UCSD-AML1 (cell line): Measurements from ENCODE around the gene BTG4.
A peak's percentile ranks its signal among the peaks of the same experiment; 100 is the strongest.

Experiments
- DNase-seq: peaks from one replicate; lab custom pipeline; 2025; ENCODE audit not compliant: unreplicated experiment; lab: John Stamatoyannopoulos, UW

The BTG4 gene

DNA sequence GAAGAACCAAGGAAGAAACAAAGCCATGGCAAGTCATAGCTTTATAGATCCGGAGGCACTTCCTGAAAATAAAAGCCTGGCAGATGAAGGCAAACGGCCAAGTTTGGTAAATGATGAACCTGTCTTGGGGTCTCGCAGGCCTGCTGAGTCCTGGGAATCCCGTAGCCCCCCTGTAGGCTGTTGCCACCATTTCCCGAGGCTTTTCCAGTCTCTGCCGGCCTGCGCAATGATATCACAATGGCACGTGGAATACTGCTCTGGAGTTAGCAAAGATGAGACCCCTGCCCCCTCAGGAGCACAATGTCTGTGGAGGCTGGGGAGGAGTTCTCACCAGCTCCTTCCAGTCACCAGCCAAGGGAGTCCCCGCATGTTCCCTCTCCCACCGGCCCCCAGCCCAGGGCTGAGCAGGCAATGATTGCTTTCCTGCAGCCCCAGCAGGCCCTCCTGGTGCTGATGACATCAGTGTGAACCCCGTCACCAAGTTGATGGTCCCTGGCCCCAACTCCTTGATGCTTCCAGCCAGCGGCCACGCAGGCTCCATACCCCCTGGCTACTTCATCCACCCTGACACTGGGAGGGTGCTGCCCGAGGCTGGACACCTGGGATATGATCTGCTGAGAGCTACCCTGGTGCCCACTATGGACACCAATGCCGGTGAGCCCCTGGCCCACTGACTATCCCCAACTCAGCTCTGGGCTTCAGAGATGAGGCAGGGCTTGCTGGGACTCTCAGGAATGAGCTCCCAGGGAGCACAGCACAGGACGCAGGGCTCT is 55.9 kb downstream of the BTG4 start:
- DNase-seq, result no peak

DNA sequence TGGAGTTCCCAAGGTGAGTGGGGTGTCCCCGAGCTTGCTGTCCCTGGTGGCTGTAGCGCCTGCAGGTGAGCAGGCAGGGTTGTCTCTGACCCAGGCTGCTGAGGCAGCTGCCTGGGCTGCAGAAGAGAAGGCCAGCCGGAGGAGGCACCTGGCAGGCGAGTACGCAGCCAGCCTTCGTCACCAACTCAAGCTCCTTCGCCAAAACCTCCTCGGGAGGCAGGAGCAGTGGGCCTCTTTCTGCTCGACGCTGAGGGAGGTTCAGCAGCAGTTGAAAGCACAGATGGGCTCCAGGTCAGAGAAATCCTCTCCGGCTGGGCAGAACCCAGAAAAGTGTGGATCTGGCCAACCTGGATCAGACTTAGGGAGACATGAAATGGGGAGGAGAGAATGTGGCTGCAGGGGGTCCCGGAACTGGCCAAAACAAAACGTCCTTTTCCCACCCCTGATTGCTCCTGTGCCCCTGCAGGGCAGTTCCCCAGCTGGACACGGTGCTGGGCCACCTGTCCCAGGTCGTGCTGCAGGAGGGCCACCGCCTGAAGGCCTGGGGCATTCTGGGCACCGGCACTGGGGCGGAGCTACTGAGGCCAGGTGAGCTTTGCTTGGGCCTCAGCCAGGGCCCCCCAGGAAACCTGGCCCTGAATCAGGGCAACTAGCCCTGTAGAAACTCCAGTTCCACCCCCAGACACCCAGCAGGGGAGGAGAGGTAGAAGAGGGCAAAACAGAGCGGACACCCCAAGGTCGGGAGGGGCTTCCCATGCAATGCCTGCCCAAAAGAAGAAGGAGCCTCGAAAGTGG is 56.7 kb downstream of the BTG4 start:
- no peak for DNase-seq

DNA sequence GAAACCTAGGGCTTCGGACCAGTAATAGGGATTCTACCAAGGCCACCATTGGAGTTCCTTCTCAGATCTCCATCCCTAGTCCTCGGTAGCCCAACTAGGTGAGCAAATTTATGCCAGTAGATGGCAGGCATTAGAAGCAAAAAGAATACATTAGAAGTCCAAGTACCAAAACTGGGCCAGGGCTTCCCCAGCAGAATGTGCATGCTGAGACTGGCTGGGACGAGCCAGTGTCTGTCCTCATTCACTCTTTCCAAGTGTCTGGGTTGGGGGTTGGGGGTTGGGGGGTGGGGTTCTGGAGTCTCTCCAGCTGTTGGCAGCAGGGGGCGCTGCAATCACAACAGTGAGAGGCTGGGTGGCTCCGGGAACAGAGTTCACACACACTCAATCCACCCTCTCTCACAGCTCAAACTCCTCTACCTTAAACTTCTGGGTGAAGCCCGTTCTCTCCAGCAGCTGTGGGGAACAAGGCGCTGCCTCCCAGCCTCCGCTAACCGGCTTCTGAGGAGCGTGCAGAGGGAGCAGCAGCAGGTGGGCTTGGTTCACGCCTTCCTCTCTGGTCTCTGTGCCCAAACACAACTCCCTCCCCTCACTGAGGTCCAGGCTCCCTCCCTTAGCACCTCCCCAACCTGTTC is 57.5 kb downstream of the BTG4 start:
- DNase-seq, result peak; percentile 64

DNA sequence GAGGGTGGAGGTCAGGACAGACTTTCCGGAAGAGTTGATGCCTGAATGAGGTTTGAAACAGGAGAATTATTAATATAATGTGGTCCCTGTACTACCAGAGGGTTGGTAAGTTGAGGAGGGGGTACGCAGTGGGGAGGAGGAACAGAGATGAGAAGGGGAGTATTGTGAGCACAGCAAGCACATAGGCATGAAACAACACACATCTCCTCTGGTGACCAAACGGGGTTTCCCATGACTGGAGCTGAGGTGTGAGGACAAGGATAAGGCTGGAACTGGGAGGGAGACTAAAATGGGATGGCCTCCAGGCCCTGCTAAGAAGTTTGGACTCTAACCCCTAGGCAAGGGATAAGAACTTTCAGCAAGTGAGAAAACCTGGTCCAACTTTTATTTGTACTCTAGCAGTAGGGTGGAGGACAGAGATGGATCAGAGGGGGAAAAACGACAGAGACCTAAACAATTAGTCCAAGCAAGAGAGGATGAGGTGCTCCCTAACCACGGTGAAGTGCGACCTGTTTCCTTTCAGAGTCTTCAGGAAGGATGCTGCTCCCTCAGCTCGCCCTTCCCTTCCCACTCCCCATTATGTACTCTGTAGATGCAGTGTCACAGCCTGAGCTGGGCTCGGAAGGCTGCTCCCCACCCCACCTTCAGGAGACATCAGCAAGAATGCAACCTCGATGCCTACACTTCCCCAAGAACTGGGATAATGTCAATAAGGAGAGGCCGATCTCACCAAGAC is 59.2 kb downstream of the BTG4 start:
- DNase-seq, result no peak

- DNase-seq, result no peak
These were observed 60.0 kb downstream of the BTG4 start for GRCh38 chr11:111452146-111452545.

GRCh38 chr11:111450480-111451320 is 61.5 kb downstream of the BTG4 start:
- no peak for DNase-seq

DNA sequence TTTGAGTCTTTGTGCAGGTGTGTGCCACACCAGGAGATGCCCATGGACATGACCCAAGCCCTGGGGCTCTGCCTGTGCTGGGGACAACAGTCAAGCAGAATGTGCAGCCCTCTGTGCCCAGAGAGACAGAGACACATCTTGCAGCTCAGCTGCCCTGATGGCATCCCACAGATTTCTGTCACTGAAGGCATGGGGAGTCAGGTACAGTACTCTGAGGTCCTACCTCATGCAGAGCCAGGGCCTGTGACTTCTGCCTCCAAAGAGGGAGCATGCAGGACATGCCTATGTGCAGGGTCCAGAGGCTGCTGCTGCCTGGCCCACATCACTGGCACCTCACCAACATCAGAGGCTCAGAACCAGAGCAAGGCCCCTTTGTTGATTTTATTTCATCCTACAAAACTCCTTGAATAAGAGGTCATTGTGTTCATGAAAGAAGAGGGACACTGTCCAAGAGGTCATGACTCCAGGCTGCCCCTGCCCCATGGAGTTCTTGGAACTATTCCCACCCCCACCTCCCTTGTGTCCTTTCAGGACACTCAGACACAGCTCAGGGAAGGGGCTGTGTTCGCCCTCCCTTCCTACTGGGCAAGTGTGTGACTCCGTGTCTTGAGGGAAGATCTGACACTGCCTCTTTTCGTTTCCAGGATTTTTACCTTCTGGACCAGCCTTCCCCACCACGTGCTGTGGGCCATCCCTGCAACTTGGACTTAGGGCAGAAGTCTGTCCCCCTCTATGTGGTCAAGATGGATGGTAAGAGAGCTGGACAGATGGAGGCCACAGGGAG is 62.3 kb downstream of the BTG4 start:
- no peak for DNase-seq

DNA sequence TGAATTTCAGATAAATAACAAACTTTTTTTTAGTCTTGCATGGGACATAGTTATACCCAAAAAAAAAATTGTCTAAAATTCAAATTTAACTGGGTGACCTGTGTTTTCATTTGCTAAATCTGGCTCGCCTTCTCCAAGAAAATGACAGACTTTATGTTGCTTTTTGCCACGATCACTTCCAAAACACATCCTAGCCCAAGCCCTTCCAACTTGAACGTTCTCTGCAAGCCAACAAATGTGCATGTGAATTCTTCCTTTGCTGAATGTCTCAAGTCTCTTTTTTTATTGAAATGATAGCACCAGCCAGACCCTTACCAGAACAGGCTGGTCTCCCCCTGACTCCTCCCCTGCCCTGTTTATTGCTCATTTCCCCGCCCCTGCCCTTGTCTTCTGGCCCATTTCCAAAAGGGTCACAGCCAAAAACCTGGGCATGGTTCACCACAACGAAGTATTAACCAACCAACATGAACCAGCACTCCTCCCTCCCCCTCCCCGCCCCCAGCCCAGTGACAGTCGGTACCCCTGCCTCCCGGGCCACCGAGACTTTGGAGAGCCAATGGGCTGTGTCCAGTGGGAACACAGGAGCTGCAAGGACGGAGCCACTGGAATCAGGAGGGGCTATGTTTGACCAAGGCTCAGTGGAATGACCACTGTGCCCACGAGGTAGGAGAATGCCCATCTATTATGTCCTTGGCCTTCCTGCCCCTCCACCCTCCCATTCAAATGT is 63.2 kb downstream of the BTG4 start:
- no peak for DNase-seq

- no peak for DNase-seq
These were observed 63.8 kb downstream of the BTG4 start for GRCh38 chr11:111448414-111448813.

DNA sequence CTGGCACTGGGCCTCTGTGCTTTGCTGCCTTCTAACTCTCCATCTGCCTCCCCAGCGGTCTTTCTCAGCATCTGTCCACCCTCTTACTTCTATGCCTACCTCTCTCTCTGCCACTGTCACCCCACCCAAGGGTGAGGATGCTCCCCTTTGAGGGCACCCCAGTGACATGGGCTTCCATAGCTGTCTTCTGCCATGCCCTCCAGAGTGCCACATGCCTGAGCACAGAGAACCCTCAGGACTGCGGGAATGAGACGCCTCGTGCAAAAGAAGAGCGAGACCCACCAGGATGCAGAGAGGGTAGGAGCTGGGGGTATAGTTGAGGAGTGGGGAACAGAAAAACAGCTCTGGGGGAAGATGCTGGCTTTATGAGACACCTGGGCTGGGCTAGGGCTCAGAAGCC is 64.3 kb downstream of the BTG4 start:
- DNase-seq, result no peak

- no peak for DNase-seq
These were observed 65.1 kb downstream of the BTG4 start for GRCh38 chr11:111447112-111447471.

- DNase-seq, result peak; percentile 81
These were observed 65.6 kb downstream of the BTG4 start for GRCh38 chr11:111446404-111447111.

DNA sequence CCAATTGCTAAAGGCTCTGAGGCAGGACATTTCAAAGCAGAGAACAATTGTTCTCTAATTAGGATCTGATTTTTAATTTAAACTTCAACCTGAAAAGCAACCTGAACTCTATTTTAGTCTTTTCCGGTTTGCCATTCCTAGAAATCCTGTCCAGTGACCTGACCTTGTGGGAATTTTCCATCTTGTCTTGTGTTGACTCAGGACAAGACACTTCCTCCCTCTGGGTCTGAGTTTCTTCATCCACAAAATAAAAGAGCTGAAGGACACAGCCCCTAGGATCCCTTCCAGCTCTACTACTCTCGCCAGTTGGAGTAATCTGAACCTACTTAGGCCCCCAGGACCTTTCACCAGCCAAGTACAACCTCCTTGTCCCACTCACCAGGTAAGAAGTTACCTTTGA is 66.6 kb downstream of the BTG4 start:
- DNase-seq, result no peak
